CD4-positive, alpha-beta memory T cell (primary cell): Measurements from ENCODE around the gene MTCL3.

Source experiments
- CTCF ChIA-PET: fragments of 350-600 bp; sonication (Branson Sonifier 250); formaldehyde crosslinking; loops from one replicate; lab custom pipeline; 2021; ENCODE audit warnings: inconsistent platforms; ENCODE audit not compliant: partially characterized antibody; lab: Charles Lee
- POLR2A ChIA-PET: fragments of 350-600 bp; sonication (Branson Sonifier 250); formaldehyde crosslinking; loops from one replicate; lab custom pipeline; 2021; ENCODE audit not compliant: partially characterized antibody; lab: Charles Lee
- DNase-seq, 5 donors: peaks; one replicate each; pipeline versions ENCODE4 v3.0.0 to v3.0.0-alpha.2; 2020 to 2022; ENCODE audit warnings: mixed read lengths in 1 of 5
- H3K27ac ChIP-seq: one replicate; pipeline ENCODE4 v1.7.0; 2013; ENCODE audit warnings: low read depth, low read length
- H3K27me3 ChIP-seq: 2 replicates; pipeline ENCODE4 v1.7.0; 2013; ENCODE audit warnings: mild to moderate bottlenecking, low read length, moderate library complexity; ENCODE audit not compliant: insufficient read depth
- H3K36me3 ChIP-seq: 2 replicates; pipeline ENCODE4 v1.7.0; 2013; ENCODE audit warnings: mild to moderate bottlenecking, low read length, moderate library complexity; ENCODE audit not compliant: insufficient read depth
- H3K4me1 ChIP-seq: 2 replicates; pipeline ENCODE4 v1.7.0; 2013; ENCODE audit warnings: mild to moderate bottlenecking, low read length, moderate library complexity; ENCODE audit not compliant: insufficient read depth
- H3K4me3 ChIP-seq, 2 donors: one replicate each; pipeline ENCODE4 v1.7.0; 2013; ENCODE audit warnings: low read length in 2 of 2, mild to moderate bottlenecking in 1 of 2
- H3K9me3 ChIP-seq, 2 donors: one replicate each; pipeline ENCODE4 v1.7.0; 2013; ENCODE audit warnings: low read length in 2 of 2, control low read depth in 1 of 2; ENCODE audit not compliant: control insufficient read depth in 1 of 2
- H3K27ac Mint-ChIP-seq, 7 donors: one replicate each; pipeline ENCODE4 v1.8.0; 2020 to 2021; ENCODE audit warnings: mixed read lengths in 7 of 7, mild to moderate bottlenecking in 6 of 7, inconsistent platforms in 3 of 7, moderate library complexity in 3 of 7
- H3K27me3 Mint-ChIP-seq, 2 donors: one replicate each; pipeline ENCODE4 v1.8.0; 2020 to 2021; ENCODE audit warnings: mixed read lengths in 2 of 2
- H3K36me3 Mint-ChIP-seq, 2 donors: one replicate each; pipeline ENCODE4 v1.8.0; 2020 to 2021; ENCODE audit warnings: mixed read lengths in 2 of 2, inconsistent platforms in 1 of 2, mild to moderate bottlenecking in 1 of 2
- H3K4me1 Mint-ChIP-seq, 4 donors: one replicate each; pipeline ENCODE4 v1.8.0; 2020 to 2021; ENCODE audit warnings: mixed read lengths in 4 of 4, mild to moderate bottlenecking in 1 of 4
- H3K4me3 Mint-ChIP-seq, 8 donors: one replicate each; pipeline ENCODE4 v1.8.0; 2020 to 2021; ENCODE audit warnings: mixed read lengths in 8 of 8, mild to moderate bottlenecking in 7 of 8, moderate library complexity in 6 of 8, inconsistent platforms in 3 of 8
- H3K9me3 Mint-ChIP-seq, 8 donors: one replicate each; pipeline ENCODE4 v1.8.0; 2020 to 2021; ENCODE audit warnings: mixed read lengths in 8 of 8, mild to moderate bottlenecking in 5 of 8, inconsistent platforms in 3 of 8, moderate library complexity in 1 of 8
- intact Hi-C: fragments of 100-400 bp; cut with micrococcal nuclease; formaldehyde crosslinking; loops from one replicate; pipeline ENCODE4 v1.15.1; 2023

The MTCL3 gene

GRCh38 chr6:127464161-127464880, 54.8 kb downstream of the MTCL3 start:
- Mint-ChIP-seq H3K27me3 (no peaks in the 10 kb centered on the region), H3K4me3 (no peak overlapping the region), H3K9me3 (no peaks in the 10 kb centered on the region), H3K4me1 (peaks cover 0 to 2% (median 0%) of the 10 kb centered on the region in 4 donors), H3K36me3 (no peaks in the 10 kb centered on the region), H3K27ac (no peak overlapping the region)
- intact Hi-C loops, result loop anchor here (2.0 to 10.0 kb wide), 3 partner anchors 180 to 1266 kb away; no protein-coding TSS in a partner anchor
- Histone ChIP-seq H3K4me1 (no peaks in the 10 kb centered on the region), H3K4me3 (no peak overlapping the region), H3K27ac (no peak overlapping the region), H3K27me3 (no peaks in the 10 kb centered on the region), H3K9me3 (no peaks in the 10 kb centered on the region), H3K36me3 (no peaks in the 10 kb centered on the region)
- POLR2A ChIA-PET, result no interaction called here
- CTCF ChIA-PET, result interaction anchor here (1.3 to 6.3 kb wide), 5 partner anchors 11 to 165 kb away, joined by 3 to 49 read pairs (median 3); no protein-coding TSS in a partner anchor
- DNase-seq, result no peak

GRCh38 chr6:127463056-127463455, 56.1 kb downstream of the MTCL3 start:
- H3K4me3 Mint-ChIP-seq, result no peak overlapping the region
- Histone ChIP-seq H3K27me3 (no peaks in the 10 kb centered on the region), H3K27ac (no peak overlapping the region), H3K9me3 (no peaks in the 10 kb centered on the region), H3K4me1 (no peaks in the 10 kb centered on the region), H3K36me3 (no peaks in the 10 kb centered on the region), H3K4me3 (no peak overlapping the region)
- no peaks in the 10 kb centered on the region for H3K36me3 Mint-ChIP-seq
- H3K4me1 Mint-ChIP-seq, result peaks cover 0 to 2% (median 0%) of the 10 kb centered on the region in 4 donors
- ChIA-PET CTCF (interaction anchor here (1.2 to 6.3 kb wide), 7 partner anchors 13 to 159 kb away, joined by 3 to 49 read pairs (median 3); no protein-coding TSS in a partner anchor), POLR2A (no interaction called here)
- no peaks in the 10 kb centered on the region for H3K27me3 Mint-ChIP-seq
- no peaks in the 10 kb centered on the region for H3K9me3 Mint-ChIP-seq
- no peak for DNase-seq
- no peak overlapping the region for H3K27ac Mint-ChIP-seq
- intact Hi-C loops, result loop anchor here (10.0 kb wide), 1 partner anchor 182 kb away; no protein-coding TSS in a partner anchor

GRCh38 chr6:127462376-127462775, 56.8 kb downstream of the MTCL3 start:
- H3K4me3 ChIP-seq, result no peak overlapping the region
- Mint-ChIP-seq H3K9me3 (no peaks in the 10 kb centered on the region), H3K4me1 (peaks cover 0 to 2% (median 0%) of the 10 kb centered on the region in 4 donors), H3K27ac (no peak overlapping the region), H3K27me3 (no peaks in the 10 kb centered on the region), H3K36me3 (no peaks in the 10 kb centered on the region), H3K4me3 (no peak overlapping the region)
- H3K27me3 ChIP-seq, result no peaks in the 10 kb centered on the region
- CTCF ChIA-PET, result interaction anchor here (1.2 to 6.3 kb wide), 6 partner anchors 12 to 159 kb away, joined by 3 to 49 read pairs (median 6); no protein-coding TSS in a partner anchor
- DNase-seq, result no peak
- no peaks in the 10 kb centered on the region for H3K36me3 ChIP-seq
- H3K27ac ChIP-seq, result no peak overlapping the region
- POLR2A ChIA-PET, result no interaction called here
- no peaks in the 10 kb centered on the region for H3K4me1 ChIP-seq
- no peaks in the 10 kb centered on the region for H3K9me3 ChIP-seq
- intact Hi-C loops, result loop anchor here (10.0 kb wide), 1 partner anchor 182 kb away; no protein-coding TSS in a partner anchor

GRCh38 chr6:127460465-127460864, 58.7 kb downstream of the MTCL3 start:
- H3K36me3 Mint-ChIP-seq, result peaks cover 0 to 3% of the 10 kb centered on the region in 2 donors
- Histone ChIP-seq H3K9me3 (no peaks in the 10 kb centered on the region), H3K27me3 (no peaks in the 10 kb centered on the region), H3K36me3 (no peaks in the 10 kb centered on the region), H3K4me1 (no peaks in the 10 kb centered on the region), H3K27ac (no peak overlapping the region), H3K4me3 (no peak overlapping the region)
- no peaks in the 10 kb centered on the region for H3K9me3 Mint-ChIP-seq
- ChIA-PET CTCF (interaction anchor here (0.8 to 1.1 kb wide), 3 partner anchors 10 to 78 kb away, joined by 3 to 6 read pairs (median 3); partner anchors contain the start of gene MTCL3), POLR2A (no interaction called here)
- no peaks in the 10 kb centered on the region for H3K27me3 Mint-ChIP-seq
- intact Hi-C loops, result loop anchor here (10.0 kb wide), 1 partner anchor 184 kb away; no protein-coding TSS in a partner anchor
- H3K4me1 Mint-ChIP-seq, result peaks cover 0 to 2% (median 0%) of the 10 kb centered on the region in 4 donors
- no peak for DNase-seq
- H3K4me3 Mint-ChIP-seq, result no peak overlapping the region
- H3K27ac Mint-ChIP-seq, result no peak overlapping the region

- H3K27ac Mint-ChIP-seq, result no peak within 1 kb of the TSS
- no peaks in the 10 kb centered on the region for H3K9me3 Mint-ChIP-seq
- Histone ChIP-seq H3K4me3 (no peak within 1 kb of the TSS), H3K36me3 (no peaks in the 10 kb centered on the region), H3K9me3 (no peaks in the 10 kb centered on the region), H3K27ac (no peak within 1 kb of the TSS), H3K27me3 (no peaks in the 10 kb centered on the region), H3K4me1 (no peaks in the 10 kb centered on the region)
- peaks cover 0 to 2% (median 0%) of the 10 kb centered on the region in 4 donors for H3K4me1 Mint-ChIP-seq
- intact Hi-C loops, result no loop called here
- no peak for DNase-seq
- CTCF ChIA-PET, result interaction anchor here (1.1 to 1.2 kb wide), 2 partner anchors 11 to 80 kb away, joined by 3 read pairs; no protein-coding TSS in a partner anchor
- H3K27me3 Mint-ChIP-seq, result no peaks in the 10 kb centered on the region
- no peak within 1 kb of the TSS for H3K4me3 Mint-ChIP-seq
- POLR2A ChIA-PET, result no interaction called here
- peaks cover 0 to 3% of the 10 kb centered on the region in 2 donors for H3K36me3 Mint-ChIP-seq
Observed at GRCh38 chr6:127459231-127459641, 59.9 kb downstream of the MTCL3 start, which contains the start of gene KIAA0408. TSS of gene KIAA0408 (minus strand) at chr6:127459389. CDS start at chr6:127453981, 5,408 bp downstream.

GRCh38 chr6:127458817-127459216, 60.3 kb downstream of the MTCL3 start:
- Mint-ChIP-seq H3K4me3 (no peak overlapping the region), H3K27ac (no peak overlapping the region), H3K4me1 (peaks cover 0 to 2% (median 0%) of the 10 kb centered on the region in 4 donors), H3K9me3 (no peaks in the 10 kb centered on the region), H3K27me3 (no peaks in the 10 kb centered on the region), H3K36me3 (peaks cover 0 to 3% of the 10 kb centered on the region in 2 donors)
- DNase-seq, result no peak
- no peaks in the 10 kb centered on the region for H3K4me1 ChIP-seq
- no peaks in the 10 kb centered on the region for H3K27me3 ChIP-seq
- POLR2A ChIA-PET, result no interaction called here
- no peaks in the 10 kb centered on the region for H3K36me3 ChIP-seq
- CTCF ChIA-PET, result interaction anchor here (1.2 kb wide), 1 partner anchor 80 kb away, joined by 3 read pairs; no protein-coding TSS in a partner anchor
- H3K27ac ChIP-seq, result no peak overlapping the region
- H3K9me3 ChIP-seq, result no peaks in the 10 kb centered on the region
- intact Hi-C loops, result no loop called here
- H3K4me3 ChIP-seq, result no peak overlapping the region

GRCh38 chr6:127458222-127458621, 60.9 kb downstream of the MTCL3 start:
- no peaks in the 10 kb centered on the region for H3K9me3 Mint-ChIP-seq
- Histone ChIP-seq H3K36me3 (no peaks in the 10 kb centered on the region), H3K27ac (no peak overlapping the region), H3K4me1 (no peaks in the 10 kb centered on the region), H3K9me3 (no peaks in the 10 kb centered on the region), H3K27me3 (no peaks in the 10 kb centered on the region), H3K4me3 (no peak overlapping the region)
- peaks cover 0 to 3% of the 10 kb centered on the region in 2 donors for H3K36me3 Mint-ChIP-seq
- no peaks in the 10 kb centered on the region for H3K27me3 Mint-ChIP-seq
- CTCF ChIA-PET, result no interaction called here
- intact Hi-C loops, result no loop called here
- peaks cover 0 to 2% (median 0%) of the 10 kb centered on the region in 4 donors for H3K4me1 Mint-ChIP-seq
- no peak overlapping the region for H3K27ac Mint-ChIP-seq
- H3K4me3 Mint-ChIP-seq, result no peak overlapping the region
- DNase-seq, result no peak
- POLR2A ChIA-PET, result no interaction called here
